ENCODE data around the gene LEP. TPM values are rescaled to one million over a fixed set of nuclear protein-coding genes. Genes with fewer than 3 reads are reported as not detected.

The LEP gene
- total and polyA plus RNA-seq, 9 of the 15 experiments (the other 6 are each of a cell fraction or from before 2014, with no cell fraction given), result not detected

DNA sequence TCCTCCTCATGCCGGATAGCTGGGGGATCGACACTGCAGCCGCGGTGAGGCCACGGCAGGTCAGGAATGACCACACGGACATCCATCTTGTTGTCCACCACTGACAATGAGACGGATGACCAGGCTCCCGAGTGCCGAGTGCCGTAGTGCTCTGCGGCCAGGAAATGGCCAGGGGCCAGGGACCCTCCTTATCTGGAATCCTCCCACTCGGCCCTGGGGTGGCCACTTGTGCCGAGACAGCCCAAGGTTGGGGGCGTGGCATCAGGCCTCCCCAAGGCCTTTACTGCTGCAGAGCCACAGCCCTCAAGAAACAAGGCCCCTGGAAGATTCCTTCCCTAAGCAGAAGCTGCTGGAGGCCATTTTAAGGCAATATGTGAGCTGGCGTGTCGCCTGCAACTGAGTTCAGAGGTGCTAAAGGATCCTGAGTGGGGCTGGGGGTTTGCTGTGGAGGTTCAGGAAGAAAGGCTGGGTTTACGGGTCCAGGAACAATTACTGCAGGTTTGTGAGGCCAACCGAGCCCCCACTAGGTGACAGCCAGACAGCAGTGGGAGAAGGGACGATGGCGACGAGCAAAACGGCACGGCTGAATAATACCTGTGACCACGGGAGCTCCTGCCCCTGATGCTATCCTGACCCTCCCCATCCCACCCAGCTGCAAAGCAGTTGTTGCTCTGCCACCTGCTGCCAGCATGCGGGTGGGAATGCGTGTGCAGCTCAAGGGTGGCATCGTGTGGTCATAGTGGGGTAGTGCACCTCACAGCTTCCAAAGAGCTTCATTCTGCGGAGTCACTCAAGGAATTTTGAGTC lies 31.6 kb upstream of the LEP start (continued):
- TF ChIP-seq, protein P1, sequence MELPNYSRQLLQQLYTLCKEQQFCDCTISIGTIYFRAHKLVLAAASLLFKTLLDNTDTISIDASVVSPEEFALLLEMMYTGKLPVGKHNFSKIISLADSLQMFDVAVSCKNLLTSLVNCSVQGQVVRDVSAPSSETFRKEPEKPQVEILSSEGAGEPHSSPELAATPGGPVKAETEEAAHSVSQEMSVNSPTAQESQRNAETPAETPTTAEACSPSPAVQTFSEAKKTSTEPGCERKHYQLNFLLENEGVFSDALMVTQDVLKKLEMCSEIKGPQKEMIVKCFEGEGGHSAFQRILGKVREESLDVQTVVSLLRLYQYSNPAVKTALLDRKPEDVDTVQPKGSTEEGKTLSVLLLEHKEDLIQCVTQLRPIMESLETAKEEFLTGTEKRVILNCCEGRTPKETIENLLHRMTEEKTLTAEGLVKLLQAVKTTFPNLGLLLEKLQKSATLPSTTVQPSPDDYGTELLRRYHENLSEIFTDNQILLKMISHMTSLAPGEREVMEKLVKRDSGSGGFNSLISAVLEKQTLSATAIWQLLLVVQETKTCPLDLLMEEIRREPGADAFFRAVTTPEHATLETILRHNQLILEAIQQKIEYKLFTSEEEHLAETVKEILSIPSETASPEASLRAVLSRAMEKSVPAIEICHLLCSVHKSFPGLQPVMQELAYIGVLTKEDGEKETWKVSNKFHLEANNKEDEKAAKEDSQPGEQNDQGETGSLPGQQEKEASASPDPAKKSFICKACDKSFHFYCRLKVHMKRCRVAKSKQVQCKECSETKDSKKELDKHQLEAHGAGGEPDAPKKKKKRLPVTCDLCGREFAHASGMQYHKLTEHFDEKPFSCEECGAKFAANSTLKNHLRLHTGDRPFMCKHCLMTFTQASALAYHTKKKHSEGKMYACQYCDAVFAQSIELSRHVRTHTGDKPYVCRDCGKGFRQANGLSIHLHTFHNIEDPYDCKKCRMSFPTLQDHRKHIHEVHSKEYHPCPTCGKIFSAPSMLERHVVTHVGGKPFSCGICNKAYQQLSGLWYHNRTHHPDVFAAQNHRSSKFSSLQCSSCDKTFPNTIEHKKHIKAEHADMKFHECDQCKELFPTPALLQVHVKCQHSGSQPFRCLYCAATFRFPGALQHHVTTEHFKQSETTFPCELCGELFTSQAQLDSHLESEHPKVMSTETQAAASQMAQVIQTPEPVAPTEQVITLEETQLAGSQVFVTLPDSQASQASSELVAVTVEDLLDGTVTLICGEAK (IDR thresholded peaks at IDR 0.05), result no peak
- TF ChIP-seq, protein P1 (CRISPR knock-in tag; IDR thresholded peaks at IDR 0.05), result no peak
- TF ChIP-seq ZNF124 (CRISPR knock-in tag; IDR thresholded peaks at IDR 0.05) (no peak), EP400 (IDR thresholded peaks at IDR 0.05) (no peak), CBX8 (IDR thresholded peaks at IDR 0.05; ENCODE audit: borderline replicate concordance, extremely low read depth, low read depth, low read length, poor library complexity, severe bottlenecking) (no peak), TCF7 (IDR thresholded peaks at IDR 0.05; ENCODE audit: borderline replicate concordance) (0 out of 2 replicates have a peak, but pooled peaks have one; percentile 10), TAF1 (IDR thresholded peaks at IDR 0.05; ENCODE audit: control insufficient read depth, extremely low read depth, insufficient read depth, low read length, severe bottlenecking) (no peak), ZNF12 (CRISPR knock-in tag; IDR thresholded peaks at IDR 0.05) (no peak), ZNF57 (CRISPR knock-in tag; IDR thresholded peaks at IDR 0.05) (no peak), RB1 (IDR thresholded peaks at IDR 0.05; ENCODE audit: low read depth) (peak; percentile 70), ZBTB1 (CRISPR knock-in tag; IDR thresholded peaks at IDR 0.05; ENCODE audit: borderline replicate concordance, low read depth) (no peak)
- TF ChIP-seq, protein P2, sequence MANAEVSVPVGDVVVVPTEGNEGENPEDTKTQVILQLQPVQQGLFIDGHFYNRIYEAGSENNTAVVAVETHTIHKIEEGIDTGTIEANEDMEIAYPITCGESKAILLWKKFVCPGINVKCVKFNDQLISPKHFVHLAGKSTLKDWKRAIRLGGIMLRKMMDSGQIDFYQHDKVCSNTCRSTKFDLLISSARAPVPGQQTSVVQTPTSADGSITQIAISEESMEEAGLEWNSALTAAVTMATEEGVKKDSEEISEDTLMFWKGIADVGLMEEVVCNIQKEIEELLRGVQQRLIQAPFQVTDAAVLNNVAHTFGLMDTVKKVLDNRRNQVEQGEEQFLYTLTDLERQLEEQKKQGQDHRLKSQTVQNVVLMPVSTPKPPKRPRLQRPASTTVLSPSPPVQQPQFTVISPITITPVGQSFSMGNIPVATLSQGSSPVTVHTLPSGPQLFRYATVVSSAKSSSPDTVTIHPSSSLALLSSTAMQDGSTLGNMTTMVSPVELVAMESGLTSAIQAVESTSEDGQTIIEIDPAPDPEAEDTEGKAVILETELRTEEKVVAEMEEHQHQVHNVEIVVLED (CRISPR knock-in tag; IDR thresholded peaks at IDR 0.05), result no peak
- TF ChIP-seq, protein P3, sequence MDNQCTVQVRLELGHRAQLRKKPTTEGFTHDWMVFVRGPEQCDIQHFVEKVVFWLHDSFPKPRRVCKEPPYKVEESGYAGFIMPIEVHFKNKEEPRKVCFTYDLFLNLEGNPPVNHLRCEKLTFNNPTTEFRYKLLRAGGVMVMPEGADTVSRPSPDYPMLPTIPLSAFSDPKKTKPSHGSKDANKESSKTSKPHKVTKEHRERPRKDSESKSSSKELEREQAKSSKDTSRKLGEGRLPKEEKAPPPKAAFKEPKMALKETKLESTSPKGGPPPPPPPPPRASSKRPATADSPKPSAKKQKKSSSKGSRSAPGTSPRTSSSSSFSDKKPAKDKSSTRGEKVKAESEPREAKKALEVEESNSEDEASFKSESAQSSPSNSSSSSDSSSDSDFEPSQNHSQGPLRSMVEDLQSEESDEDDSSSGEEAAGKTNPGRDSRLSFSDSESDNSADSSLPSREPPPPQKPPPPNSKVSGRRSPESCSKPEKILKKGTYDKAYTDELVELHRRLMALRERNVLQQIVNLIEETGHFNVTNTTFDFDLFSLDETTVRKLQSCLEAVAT (IDR thresholded peaks at IDR 0.05), result peak; percentile 21 to 93; a peak in 2 of 4 replicates
